Measurements from ENCODE around the gene GNA15. TPM values are rescaled to one million over a fixed set of nuclear protein-coding genes. Genes with fewer than 3 reads are reported as not detected.
A peak's percentile ranks its signal among the peaks of the same experiment; 100 is the strongest.

The GNA15 gene
- total RNA-seq, 1 experiment from 2014 or later: not detected

DNA sequence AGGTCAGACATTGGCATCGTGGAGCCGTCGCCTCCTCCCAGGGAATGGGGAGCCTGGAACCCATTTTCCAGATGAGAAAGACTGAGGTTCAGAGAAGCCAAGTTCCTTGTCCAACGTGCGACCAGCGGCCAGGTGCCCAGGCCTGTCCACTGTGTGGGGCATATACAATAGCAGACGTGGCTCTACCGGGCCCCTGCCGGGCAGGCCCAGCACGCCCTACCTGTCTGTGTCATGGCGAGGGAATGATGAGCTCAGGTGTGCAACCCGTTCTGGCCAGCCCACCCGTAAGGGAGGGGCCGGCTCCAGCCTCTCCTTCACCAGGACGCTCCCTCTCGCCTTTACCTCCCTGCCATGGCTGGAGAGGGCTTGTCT, 837 bp downstream of the GNA15 start:
- Histone ChIP-seq H3K27me3 (ENCODE audit: low read length) (no peaks in the 10 kb centered on the region), H3K4me2 (ENCODE audit: low read depth, low read length, poor library complexity, severe bottlenecking) (no peak overlapping the region), H3K4me3 (ENCODE audit: low read length) (no peak overlapping the region), H3K36me3 (ENCODE audit: insufficient read depth, low read length) (no peaks in the 10 kb centered on the region), H3K9ac (ENCODE audit: low read length) (no peak overlapping the region), H3K79me2 (ENCODE audit: low read length) (no peaks in the 10 kb centered on the region), H3K9me3 (ENCODE audit: low read length) (no peaks in the 10 kb centered on the region), H2AFZ (ENCODE audit: low read length) (no peak overlapping the region), H3K4me1 (ENCODE audit: low read length) (no peaks in the 10 kb centered on the region), H4K20me1 (ENCODE audit: insufficient read depth, low read depth, low read length) (no peaks in the 10 kb centered on the region), H3K27ac (ENCODE audit: low read length) (no peak overlapping the region), H3K9me2 (replicated peaks; ENCODE audit: insufficient read depth, low read length) (no peaks in the 10 kb centered on the region)
- no peak for DNase-seq

DNA sequence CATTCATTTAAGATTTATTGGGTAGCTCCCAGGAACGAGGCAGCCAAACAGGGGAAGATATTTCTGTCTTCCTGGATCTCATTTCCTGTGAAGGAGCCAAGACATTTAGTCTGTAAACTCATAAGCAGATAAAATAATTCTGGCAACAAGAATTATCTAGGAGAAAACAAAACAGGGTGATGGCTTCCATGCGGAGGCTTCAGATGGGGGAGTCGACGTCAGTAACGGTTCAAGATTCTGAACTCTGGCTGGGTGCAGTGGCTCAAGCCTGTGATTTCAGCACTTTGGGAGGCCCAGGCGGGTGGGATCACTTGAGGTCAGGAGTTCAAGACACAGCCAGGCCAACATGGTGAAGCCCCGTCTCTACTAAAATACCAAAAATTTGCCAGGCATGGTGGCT, 1.3 kb downstream of the GNA15 start:
- Histone ChIP-seq H3K27me3 (ENCODE audit: low read length) (no peaks in the 10 kb centered on the region), H4K20me1 (ENCODE audit: insufficient read depth, low read depth, low read length) (no peaks in the 10 kb centered on the region), H3K4me3 (ENCODE audit: low read length) (no peak overlapping the region), H3K4me2 (ENCODE audit: low read depth, low read length, poor library complexity, severe bottlenecking) (no peak overlapping the region), H3K9me2 (replicated peaks; ENCODE audit: insufficient read depth, low read length) (no peaks in the 10 kb centered on the region), H3K79me2 (ENCODE audit: low read length) (no peaks in the 10 kb centered on the region), H3K9me3 (ENCODE audit: low read length) (no peaks in the 10 kb centered on the region), H3K4me1 (ENCODE audit: low read length) (no peaks in the 10 kb centered on the region), H2AFZ (ENCODE audit: low read length) (no peak overlapping the region), H3K9ac (ENCODE audit: low read length) (no peak overlapping the region), H3K27ac (ENCODE audit: low read length) (no peak overlapping the region), H3K36me3 (ENCODE audit: insufficient read depth, low read length) (no peaks in the 10 kb centered on the region)
- no peak for DNase-seq

DNA sequence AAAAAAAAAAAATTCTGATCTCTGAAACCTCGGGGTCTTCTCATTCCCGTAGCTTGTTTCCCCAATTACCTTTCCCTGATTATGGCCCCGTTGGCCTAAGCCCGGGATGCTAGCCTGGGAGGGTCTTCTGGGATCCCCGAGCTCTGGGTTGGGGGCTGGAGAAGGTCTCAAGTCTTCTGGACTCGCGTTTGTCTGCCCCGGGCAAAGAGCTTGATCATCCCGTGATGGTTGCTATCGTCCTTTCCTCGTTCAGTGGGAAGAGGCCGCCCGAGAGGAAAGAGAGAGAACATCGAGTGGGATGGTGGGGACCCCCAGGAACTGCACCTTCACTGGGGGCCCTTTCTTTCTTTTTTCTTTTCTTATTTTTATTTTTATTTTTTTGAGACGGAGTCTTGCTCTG, 2.4 kb downstream of the GNA15 start:
- Histone ChIP-seq H3K9me3 (ENCODE audit: low read length) (no peaks in the 10 kb centered on the region), H3K27ac (ENCODE audit: low read length) (no peak overlapping the region), H3K9ac (ENCODE audit: low read length) (no peak overlapping the region), H3K9me2 (replicated peaks; ENCODE audit: insufficient read depth, low read length) (no peaks in the 10 kb centered on the region), H3K79me2 (ENCODE audit: low read length) (no peaks in the 10 kb centered on the region), H4K20me1 (ENCODE audit: insufficient read depth, low read depth, low read length) (no peaks in the 10 kb centered on the region), H3K4me1 (ENCODE audit: low read length) (no peaks in the 10 kb centered on the region), H3K27me3 (ENCODE audit: low read length) (no peaks in the 10 kb centered on the region), H3K4me2 (ENCODE audit: low read depth, low read length, poor library complexity, severe bottlenecking) (no peak overlapping the region), H2AFZ (ENCODE audit: low read length) (no peak overlapping the region), H3K4me3 (ENCODE audit: low read length) (no peak overlapping the region), H3K36me3 (ENCODE audit: insufficient read depth, low read length) (no peaks in the 10 kb centered on the region)
- DNase-seq: no peak

DNA sequence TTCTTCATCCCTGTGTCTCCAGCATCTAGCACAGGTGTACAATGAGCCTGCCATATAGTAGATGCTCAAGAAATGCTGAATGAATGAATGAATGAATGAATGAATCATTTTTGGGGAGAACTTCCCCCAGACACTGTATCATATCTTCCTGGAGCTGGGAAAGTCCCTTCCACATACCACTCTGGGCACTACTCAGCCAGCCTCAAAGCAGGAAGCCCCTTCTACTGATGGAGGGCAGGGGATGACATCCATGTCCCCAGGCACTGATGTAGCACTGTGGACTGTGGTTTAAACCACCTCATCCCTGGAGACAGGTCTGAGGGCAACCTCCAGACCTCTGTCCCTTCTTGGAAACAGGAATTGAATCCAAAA, 4.8 kb downstream of the GNA15 start:
- DNase-seq: no peak
- H3K9ac ChIP-seq (ENCODE audit: low read length): no peak overlapping the region
- no peaks in the 10 kb centered on the region for H4K20me1 ChIP-seq (ENCODE audit: insufficient read depth, low read depth, low read length)
- H3K4me3 ChIP-seq (ENCODE audit: low read length): no peak overlapping the region
- no peaks in the 10 kb centered on the region for H3K36me3 ChIP-seq (ENCODE audit: insufficient read depth, low read length)
- no peak overlapping the region for H2AFZ ChIP-seq (ENCODE audit: low read length)
- no peak overlapping the region for H3K27ac ChIP-seq (ENCODE audit: low read length)
- no peak overlapping the region for H3K4me2 ChIP-seq (ENCODE audit: low read depth, low read length, poor library complexity, severe bottlenecking)
- no peaks in the 10 kb centered on the region for H3K9me2 ChIP-seq (replicated peaks; ENCODE audit: insufficient read depth, low read length)
- no peaks in the 10 kb centered on the region for H3K4me1 ChIP-seq (ENCODE audit: low read length)
- no peaks in the 10 kb centered on the region for H3K79me2 ChIP-seq (ENCODE audit: low read length)
- H3K27me3 ChIP-seq (ENCODE audit: low read length): no peaks in the 10 kb centered on the region
- H3K9me3 ChIP-seq (ENCODE audit: low read length): no peaks in the 10 kb centered on the region

DNA sequence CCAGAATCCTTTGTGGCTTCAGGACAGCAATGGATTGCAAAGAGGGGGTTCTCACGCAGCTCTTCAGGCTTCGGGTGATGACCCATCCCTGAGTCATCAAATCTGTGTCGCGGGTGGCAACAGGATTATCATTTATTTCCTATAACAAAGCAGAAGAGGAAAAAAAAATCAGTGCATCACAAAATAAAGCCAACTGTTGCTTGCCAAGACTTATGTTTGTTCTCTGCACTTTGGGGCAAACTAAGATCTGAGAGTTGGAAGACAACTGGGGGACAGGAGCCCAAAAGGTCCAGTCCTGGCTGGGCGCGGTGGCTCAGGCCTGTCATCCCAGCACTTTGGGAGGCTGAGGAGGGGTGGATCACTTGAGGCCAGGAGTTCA, 6.4 kb downstream of the GNA15 start:
- H3K36me3 ChIP-seq (ENCODE audit: insufficient read depth, low read length): no peaks in the 10 kb centered on the region
- H2AFZ ChIP-seq (ENCODE audit: low read length): no peak overlapping the region
- no peak overlapping the region for H3K27ac ChIP-seq (ENCODE audit: low read length)
- H3K79me2 ChIP-seq (ENCODE audit: low read length): no peaks in the 10 kb centered on the region
- H3K9me3 ChIP-seq (ENCODE audit: low read length): no peaks in the 10 kb centered on the region
- no peaks in the 10 kb centered on the region for H4K20me1 ChIP-seq (ENCODE audit: insufficient read depth, low read depth, low read length)
- no peak overlapping the region for H3K4me2 ChIP-seq (ENCODE audit: low read depth, low read length, poor library complexity, severe bottlenecking)
- H3K4me3 ChIP-seq (ENCODE audit: low read length): no peak overlapping the region
- no peaks in the 10 kb centered on the region for H3K9me2 ChIP-seq (replicated peaks; ENCODE audit: insufficient read depth, low read length)
- no peaks in the 10 kb centered on the region for H3K27me3 ChIP-seq (ENCODE audit: low read length)
- no peaks in the 10 kb centered on the region for H3K4me1 ChIP-seq (ENCODE audit: low read length)
- DNase-seq: no peak
- H3K9ac ChIP-seq (ENCODE audit: low read length): no peak overlapping the region

DNA sequence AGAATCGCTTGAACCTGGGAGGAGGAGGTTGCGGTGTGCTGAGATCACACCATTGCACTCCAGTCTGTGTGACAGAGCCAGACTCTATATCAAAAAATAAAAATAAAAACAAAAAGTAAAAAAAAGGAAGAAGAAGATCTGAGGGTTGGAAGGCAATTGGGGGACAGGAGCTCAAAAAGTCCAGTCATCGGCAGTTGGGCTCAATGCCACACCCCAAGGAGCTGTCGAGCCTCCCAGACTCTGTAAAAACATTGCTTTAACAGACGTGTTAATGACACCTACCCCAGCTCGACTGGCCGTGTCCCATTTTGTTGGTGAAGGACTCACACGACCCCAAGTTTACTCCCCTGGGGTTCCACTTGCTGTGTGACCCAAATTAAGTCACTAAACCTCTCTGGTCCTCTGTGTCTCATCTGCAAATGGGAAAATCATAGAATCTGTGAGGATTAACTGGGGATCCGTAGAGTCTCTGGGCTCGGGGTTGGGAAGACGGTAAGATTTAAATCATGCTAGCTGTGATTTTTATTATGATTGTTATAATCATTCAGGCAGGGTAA, 7.0 kb downstream of the GNA15 start:
- DNase-seq: no peak
- H3K27ac ChIP-seq (ENCODE audit: low read length): no peak overlapping the region
- H3K27me3 ChIP-seq (ENCODE audit: low read length): no peaks in the 10 kb centered on the region
- no peak overlapping the region for H3K4me2 ChIP-seq (ENCODE audit: low read depth, low read length, poor library complexity, severe bottlenecking)
- H3K79me2 ChIP-seq (ENCODE audit: low read length): no peaks in the 10 kb centered on the region
- H3K4me3 ChIP-seq (ENCODE audit: low read length): no peak overlapping the region
- no peaks in the 10 kb centered on the region for H3K36me3 ChIP-seq (ENCODE audit: insufficient read depth, low read length)
- H2AFZ ChIP-seq (ENCODE audit: low read length): no peak overlapping the region
- no peaks in the 10 kb centered on the region for H3K9me3 ChIP-seq (ENCODE audit: low read length)
- H4K20me1 ChIP-seq (ENCODE audit: insufficient read depth, low read depth, low read length): no peaks in the 10 kb centered on the region
- no peak overlapping the region for H3K9ac ChIP-seq (ENCODE audit: low read length)
- no peaks in the 10 kb centered on the region for H3K4me1 ChIP-seq (ENCODE audit: low read length)
- no peaks in the 10 kb centered on the region for H3K9me2 ChIP-seq (replicated peaks; ENCODE audit: insufficient read depth, low read length)

DNA sequence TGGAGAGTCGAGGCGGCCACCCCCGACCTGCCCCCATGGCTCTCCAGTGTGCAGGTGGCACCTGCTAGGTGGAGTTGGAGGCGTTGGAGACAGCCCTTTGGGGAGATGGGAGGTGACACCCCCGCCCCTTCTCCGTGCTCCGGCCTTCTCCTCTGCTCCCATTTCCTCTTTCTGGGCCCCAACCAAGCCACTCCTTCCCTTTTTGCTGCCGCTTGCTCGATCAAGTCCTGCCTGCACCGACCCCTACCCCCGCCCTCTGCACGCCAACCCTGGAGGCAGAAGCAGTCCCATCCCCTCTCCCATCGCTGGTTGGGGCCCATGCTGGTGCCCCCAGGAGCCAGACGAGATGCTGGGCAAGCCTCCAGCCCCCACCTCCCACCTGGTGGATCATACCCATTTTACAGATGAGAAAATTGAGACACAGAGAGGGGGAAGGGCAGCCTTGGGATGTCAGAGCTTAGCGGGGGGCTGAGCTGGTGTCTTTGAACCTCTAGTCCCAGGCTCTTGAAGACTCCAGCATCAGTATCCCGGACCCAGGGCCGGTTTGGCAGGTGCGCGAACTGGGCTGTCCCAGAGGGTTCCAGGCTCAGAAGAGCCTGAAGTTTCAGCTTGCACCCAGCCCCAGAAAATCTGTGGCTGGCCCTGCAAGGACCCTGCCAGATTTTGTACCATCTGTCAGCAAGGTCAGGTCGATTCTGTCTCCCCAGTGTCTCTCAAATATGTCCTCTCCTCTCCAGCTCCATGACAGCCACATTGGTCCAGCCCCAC, 10.3 kb downstream of the GNA15 start:
- no peak overlapping the region for H3K4me3 ChIP-seq (ENCODE audit: low read length)
- H3K4me2 ChIP-seq (ENCODE audit: low read depth, low read length, poor library complexity, severe bottlenecking): no peak overlapping the region
- H3K9me3 ChIP-seq (ENCODE audit: low read length): no peaks in the 10 kb centered on the region
- H3K9ac ChIP-seq (ENCODE audit: low read length): no peak overlapping the region
- H3K79me2 ChIP-seq (ENCODE audit: low read length): no peaks in the 10 kb centered on the region
- H3K27me3 ChIP-seq (ENCODE audit: low read length): no peaks in the 10 kb centered on the region
- no peaks in the 10 kb centered on the region for H3K36me3 ChIP-seq (ENCODE audit: insufficient read depth, low read length)
- H3K27ac ChIP-seq (ENCODE audit: low read length): no peak overlapping the region
- H2AFZ ChIP-seq (ENCODE audit: low read length): no peak overlapping the region
- no peaks in the 10 kb centered on the region for H4K20me1 ChIP-seq (ENCODE audit: insufficient read depth, low read depth, low read length)
- no peaks in the 10 kb centered on the region for H3K4me1 ChIP-seq (ENCODE audit: low read length)
- DNase-seq: peak; percentile 50
- no peaks in the 10 kb centered on the region for H3K9me2 ChIP-seq (replicated peaks; ENCODE audit: insufficient read depth, low read length)

DNA sequence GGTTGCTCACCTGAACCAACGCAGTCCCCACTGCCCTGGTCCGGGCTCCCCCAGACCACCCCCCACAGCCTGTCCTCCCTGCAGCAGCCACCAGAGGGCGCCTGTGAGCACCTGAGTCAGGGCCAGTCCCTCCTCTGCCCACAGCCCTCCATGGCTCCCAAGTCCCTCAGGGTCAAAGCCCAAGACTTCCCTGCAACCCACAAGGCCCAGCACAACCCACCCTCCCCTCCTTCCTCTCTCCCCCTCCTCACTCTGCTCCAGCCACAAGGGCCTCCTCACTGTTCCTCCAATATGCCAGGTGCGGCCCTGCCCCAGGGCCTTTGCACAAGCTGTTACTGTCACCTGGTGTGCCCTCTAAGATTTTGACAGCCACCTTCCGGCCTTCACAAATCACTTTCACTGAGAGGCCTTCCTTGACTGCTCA, 10.9 kb downstream of the GNA15 start:
- Histone ChIP-seq H3K36me3 (ENCODE audit: insufficient read depth, low read length) (no peaks in the 10 kb centered on the region), H3K4me2 (ENCODE audit: low read depth, low read length, poor library complexity, severe bottlenecking) (no peak overlapping the region)

More for the DNA sequence above, 10.9 kb downstream of the GNA15 start:
- Histone ChIP-seq H3K79me2 (ENCODE audit: low read length) (no peaks in the 10 kb centered on the region), H3K9me2 (replicated peaks; ENCODE audit: insufficient read depth, low read length) (no peaks in the 10 kb centered on the region), H3K4me3 (ENCODE audit: low read length) (no peak overlapping the region), H3K9me3 (ENCODE audit: low read length) (no peaks in the 10 kb centered on the region), H4K20me1 (ENCODE audit: insufficient read depth, low read depth, low read length) (no peaks in the 10 kb centered on the region), H3K4me1 (ENCODE audit: low read length) (no peaks in the 10 kb centered on the region), H3K27me3 (ENCODE audit: low read length) (no peaks in the 10 kb centered on the region), H2AFZ (ENCODE audit: low read length) (no peak overlapping the region), H3K27ac (ENCODE audit: low read length) (no peak overlapping the region), H3K9ac (ENCODE audit: low read length) (no peak overlapping the region)
- peak; percentile 69 for DNase-seq
